ENCODE results near the gene SUMO3.

SUMO3 gene

DNA sequence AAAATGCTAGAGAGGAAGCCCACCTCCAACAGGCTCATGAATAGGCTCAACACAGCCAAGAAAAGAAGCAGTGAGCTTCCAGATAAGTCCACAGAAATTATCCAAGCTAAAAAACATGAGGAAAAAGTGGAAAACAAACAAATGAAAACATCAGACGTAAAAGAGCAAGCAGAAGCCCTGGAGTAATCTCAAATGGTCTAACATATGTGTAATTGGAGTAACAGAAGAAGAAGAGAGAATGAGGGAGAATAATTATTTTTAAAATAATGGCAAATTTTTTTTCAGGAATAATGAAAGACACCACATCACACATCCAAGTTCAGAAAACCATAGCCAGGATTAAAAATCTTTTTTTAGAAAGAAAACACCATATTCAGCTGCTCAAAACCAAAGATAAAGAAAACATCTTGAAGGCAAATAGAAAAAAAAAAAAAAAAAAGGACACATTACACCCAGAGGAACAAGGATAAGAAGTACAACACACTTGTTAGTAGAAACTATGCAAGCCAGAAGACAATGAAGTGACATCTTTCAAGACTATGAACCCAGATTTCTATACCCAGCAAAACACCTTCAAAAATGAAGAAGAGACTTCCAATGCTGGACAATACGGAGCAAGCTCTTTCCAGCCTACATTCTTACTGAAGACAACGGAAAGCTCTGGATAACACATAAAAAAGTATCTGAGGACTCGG is 10.6 kb upstream of the SUMO3 start:
- DNase-seq (ENCODE audit: low read depth), result no peak

DNA sequence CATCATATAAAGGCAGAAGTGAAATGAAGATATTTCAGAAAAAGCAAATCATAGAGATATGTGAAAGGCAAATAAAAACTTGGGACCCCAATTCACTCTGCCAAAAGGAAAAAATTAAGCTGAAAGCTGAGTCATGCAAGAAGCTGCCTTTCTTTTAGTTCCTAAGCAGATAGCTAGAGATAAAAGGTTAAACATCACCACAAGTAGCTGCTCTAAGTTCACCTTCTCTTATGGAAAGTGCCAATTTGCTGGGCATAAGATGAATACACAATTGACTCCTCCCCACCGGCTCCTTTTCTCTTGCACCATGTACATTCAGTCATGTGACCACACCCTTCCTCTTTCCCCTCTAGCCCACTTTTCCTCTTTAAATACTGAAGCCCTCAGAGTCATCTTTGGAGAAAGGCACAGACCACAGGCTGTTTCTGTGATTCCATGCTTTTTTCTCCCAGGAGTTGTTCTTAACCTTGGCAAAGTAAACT is 5.4 kb upstream of the SUMO3 start:
- no peak for DNase-seq (ENCODE audit: low read depth)

DNA sequence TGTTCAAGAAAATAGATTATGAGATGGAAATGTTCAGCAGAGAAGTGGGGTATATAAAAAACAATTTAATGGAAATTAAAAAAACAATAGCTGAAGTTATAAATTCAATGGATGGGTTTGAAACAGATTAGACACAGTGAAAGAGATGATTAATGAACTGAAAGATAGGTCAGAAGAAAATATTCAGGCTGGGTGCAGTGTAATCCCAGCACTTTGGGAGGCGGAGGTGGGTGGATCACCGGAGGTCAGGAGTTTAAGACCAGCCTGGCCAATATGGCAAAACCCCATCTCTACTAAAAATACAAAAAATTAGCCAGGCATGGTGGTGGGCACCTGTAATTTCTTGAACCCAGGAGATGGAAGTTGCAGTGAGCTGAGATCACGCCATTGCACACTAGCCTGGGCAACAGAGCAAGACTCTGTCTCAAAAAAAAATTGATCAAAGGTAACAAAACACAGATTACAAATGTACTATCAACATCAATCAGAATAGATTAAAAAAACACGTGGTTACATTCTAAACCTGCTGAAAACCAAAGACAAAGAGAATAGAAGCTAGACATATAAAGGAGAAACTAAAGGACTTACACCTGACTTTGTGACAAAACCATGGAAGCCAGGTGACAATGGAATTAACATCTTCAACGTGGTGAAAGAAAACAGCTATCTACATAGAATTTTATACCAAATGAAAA is 4.8 kb upstream of the SUMO3 start:
- no peak for DNase-seq (ENCODE audit: low read depth)

DNA sequence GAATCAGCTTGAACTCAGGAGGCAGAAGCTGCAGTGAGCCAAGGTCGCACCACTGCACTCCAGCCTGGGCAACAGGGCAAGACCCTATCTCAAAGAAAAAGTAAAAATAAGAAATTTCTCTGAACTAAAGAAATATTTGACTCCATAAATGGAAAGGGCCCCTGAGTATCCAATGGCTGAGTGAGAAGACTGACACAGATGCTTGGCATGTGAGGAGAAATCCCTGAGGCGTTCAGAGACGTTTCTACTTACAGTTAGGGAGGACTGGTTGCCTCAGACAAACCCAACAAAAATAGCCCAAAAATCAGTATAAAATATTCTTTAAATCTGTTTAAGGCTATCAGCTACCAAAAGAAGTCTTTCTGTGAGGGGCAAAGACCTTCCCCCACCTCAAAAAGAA is 3.0 kb upstream of the SUMO3 start:
- DNase-seq (ENCODE audit: low read depth), result peak; percentile 33

DNA sequence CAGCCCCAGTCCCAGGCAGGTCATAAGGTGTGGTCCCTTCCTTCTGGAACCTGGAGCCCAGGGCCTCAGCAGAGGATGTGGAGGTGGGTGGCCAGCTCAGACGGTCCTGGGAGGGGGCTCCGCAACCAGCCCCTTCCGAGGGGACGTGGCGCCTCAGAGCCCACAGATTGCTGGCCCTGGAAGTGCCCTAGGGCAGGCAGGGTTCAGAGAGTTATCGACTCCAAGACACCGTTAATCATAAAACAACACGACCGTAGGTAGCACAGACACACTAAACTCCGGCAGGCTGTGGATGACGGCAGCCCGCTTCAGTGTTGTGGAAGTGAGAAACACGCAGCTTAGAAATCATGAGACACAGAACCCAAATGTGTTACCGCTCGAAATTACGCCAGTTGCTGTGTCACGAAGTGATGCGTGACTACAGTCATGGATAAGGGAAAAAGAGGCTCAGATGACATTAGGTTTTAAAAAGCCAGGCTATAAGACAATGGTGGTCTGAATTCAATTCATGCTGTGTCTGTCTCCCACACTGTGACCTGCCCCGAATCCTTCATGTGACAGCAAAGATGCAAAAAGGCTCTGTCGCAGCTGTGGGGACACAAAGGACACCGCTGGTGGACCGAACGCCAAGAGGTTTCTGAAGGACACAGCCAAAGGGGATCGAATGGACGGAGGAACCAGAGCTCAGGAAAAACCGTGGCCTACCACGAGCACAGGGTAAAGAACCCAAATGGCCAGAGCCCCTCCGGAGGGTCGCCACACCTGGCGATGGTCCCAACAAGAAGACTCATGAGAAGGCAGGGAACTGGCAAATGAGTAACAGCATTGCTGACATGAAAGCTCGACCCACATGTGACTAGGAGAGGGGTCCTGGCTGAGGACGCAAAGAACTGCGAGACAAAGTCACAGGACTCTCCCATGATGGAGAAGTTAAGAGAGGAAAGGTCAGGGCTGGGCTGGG is 1.7 kb upstream of the SUMO3 start:
- DNase-seq (ENCODE audit: low read depth), result no peak

DNA sequence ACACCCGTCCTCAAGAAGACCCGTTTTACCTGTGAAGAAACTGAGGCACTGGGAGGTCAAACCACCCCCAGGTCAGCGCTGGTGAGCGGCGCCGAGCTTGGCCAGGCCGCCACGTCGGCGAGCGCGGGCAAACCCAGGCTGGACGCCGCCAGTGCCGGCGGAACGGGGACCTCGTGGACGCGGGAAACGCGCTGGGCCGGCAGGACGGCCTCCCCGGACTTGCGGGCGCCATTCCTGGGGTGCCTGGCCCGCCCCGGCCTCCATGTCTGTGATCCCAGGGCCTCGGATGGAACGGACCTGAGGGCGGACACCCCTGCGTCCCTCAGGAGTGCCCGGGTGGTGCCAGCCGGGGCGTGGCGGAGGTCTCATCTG is 764 bp upstream of the SUMO3 start:
- no peak for DNase-seq (ENCODE audit: low read depth)

DNA sequence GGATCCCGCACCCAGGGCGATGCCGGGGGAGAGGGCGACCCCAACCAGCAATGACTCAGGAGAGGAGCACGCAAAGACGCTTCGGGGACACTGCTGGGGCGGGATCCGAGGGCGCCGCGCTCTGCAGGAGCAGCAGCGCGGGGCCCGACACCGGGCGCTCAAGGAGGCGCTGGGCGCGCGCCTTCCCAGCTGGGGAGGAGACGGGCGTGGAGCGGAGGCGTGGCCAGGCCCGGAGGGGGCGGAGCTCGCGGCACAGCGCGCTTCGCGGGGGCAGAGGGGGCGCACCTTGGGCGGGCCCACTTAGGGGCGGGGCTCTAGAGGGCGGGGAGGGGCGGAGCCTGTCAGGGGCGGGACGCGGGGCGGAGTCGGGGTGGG is 369 bp downstream of the SUMO3 start:
- peak; percentile 84 for DNase-seq (ENCODE audit: low read depth)

DNA sequence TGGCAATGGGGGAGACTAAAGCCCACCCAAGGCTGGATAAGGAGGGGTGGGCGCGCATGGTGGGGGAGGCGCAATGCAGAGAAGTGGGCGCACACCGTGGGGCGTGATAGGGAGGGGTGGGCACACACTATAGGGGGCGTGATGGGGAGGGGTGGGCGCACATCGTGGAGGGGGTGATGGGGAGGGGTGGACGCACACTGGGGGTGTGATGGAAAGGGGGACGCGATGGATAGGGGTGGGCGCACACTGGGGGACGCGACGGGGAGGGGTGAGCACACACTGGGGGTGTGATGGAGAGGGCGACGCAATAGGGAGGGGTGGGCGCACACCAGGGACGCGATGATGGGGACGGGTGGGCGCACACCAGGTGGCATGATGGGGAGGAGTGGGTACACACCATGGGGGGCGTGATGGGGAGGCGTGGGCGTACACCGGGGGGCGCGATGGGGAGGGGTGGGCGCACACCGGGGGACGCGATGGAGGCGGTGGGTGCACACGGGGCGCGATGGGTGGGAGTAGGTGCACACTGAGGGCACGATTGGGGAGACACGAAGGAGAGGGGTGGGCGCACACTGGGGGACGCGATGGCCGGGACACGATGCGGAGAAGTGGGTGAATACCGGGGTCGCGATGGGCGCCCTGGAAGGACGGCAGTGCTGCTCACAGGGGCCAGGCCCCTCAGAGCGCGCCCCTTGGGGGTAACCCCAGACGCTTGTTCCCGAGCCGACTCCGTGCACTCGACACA is 929 bp downstream of the SUMO3 start:
- no peak for DNase-seq (ENCODE audit: low read depth)

DNA sequence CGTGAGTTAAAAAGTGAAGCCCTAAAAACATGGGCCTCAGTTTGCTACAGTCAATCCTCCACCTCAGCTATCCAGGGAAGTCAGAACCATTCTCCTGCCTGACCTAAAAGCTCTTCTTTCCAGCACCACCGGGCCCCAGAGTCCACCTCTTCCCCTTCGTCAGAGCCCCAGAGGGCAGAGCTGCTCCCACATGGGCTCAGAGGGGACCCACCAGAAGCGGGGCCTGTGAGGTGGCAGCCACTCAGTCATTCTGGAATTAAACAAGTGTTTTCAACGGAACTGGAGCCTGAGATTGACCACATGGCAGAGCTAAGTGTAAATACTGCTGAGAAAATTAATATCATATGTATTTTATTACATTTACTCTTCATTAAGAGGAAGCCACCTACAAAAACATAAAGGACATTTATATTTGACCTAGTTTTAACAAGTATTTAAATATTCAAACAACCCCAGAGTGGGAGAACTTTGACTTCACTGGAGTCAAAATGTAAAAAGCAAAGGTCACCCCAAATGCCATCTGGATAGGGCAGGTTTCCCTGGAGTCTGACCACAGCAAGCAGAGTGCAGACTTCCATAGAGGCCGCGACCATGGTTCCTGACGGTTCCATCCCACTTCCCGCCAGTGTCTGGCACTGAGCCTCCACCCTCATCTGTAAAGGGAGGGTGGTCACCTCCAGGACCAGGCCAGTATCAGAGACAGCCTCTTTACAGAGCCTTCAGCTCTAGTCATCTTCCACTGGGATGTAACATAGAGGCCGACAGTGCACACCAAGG is 1.8 kb downstream of the SUMO3 start:
- DNase-seq (ENCODE audit: low read depth), result no peak

DNA sequence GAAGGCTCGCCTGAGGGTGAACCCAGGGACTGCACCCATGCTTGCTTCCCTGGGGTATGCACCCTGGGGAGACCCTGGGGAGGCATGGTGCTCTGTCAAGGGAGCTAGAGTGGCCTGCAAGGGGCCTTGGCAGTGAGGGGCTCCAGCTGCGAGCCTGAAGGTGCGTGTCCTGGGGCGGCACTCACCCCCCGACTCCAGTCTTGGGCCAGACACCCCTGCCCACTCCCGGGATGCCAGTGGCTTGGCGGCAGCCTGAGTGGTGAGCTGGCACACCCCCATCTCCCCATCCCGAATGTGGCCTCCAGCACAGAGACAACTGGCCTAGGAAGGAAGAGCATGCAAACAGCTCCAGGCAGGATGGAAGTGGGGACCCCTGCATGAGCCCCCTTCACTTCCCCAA is 2.6 kb downstream of the SUMO3 start:
- DNase-seq (ENCODE audit: low read depth), result no peak

DNA sequence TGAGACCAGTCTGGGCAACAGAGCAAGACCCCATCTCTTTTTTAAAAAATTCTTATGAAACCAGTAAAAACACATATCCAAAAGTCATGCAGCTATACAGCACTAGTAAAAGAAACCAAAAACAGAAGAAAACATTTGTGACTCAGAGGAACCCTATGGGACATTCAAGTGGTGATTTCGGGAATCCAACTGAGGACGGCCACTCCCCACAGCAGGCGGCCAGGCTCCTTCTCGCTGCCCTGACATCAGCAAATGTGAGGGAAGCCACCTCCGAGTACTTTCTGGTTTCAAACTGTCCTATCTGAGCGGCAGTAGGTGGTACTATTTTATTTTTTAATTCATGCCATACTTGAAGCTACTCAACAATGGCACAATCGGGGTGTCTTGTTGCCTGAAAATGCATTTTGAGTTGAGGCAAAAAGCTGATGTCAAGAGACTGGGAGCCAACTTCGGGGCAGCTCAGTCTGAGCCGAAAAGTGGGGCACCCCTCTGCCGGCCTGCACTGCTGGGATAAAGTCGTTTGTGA is 3.3 kb downstream of the SUMO3 start:
- no peak for DNase-seq (ENCODE audit: low read depth)

DNA sequence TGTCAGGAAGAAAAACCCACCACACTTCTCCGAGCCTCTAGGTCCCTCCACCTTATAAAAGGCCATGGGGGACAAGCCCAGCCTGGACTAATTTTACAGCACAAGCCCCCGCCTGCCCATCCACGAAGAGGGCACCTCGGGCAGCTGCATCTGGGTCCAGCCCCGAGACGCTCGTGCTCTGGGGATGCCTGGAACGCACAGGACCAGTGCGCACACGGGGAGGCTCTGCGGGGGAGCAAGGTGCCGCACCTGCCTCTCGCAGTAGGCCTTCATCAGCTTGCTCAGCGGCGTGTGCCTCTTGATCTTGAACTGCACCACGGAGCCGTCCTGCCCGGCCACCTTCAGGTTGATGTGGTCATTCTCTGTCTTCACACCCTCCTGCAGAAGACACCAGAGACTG is 4.1 kb downstream of the SUMO3 start:
- no peak for DNase-seq (ENCODE audit: low read depth)

DNA sequence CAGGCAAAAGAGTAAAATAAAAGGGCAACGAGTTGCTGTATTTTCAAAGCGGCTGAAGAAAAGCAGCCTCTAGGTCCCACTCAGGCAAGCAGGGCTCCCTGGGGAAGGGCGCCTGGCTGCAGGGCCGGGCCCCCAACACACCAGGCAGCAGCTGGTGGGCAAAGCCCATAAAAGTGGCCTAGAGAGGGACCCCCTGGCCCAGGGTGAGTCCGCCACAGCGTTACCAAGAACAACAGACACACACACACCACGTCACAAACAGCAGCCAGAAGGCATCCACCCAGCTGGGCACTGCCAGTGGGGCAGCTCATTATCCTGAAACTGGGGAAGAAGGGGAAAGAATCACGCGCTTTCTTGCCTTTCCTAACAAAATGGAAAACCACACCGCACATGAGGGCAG is 4.7 kb downstream of the SUMO3 start:
- no peak for DNase-seq (ENCODE audit: low read depth)

DNA sequence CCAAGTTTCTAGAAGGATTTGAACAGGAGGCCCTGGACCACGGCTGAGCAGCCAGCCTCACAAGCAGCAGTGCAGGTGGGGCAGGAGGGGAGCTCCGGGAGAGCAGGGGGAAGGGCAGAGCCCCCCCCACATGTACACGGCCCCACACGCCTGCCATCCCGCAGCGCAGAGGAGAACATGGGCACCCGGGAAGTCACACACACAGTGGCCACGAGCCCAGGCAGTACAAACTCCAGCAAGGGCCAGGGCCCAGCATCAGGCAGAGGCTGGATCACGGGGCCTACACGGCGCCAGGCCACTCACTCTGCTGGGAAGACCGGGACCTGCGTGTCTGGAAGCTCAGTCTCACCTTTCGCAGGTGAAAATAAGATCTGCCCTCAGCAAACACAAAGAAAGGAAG is 5.2 kb downstream of the SUMO3 start:
- DNase-seq (ENCODE audit: low read depth), result no peak

DNA sequence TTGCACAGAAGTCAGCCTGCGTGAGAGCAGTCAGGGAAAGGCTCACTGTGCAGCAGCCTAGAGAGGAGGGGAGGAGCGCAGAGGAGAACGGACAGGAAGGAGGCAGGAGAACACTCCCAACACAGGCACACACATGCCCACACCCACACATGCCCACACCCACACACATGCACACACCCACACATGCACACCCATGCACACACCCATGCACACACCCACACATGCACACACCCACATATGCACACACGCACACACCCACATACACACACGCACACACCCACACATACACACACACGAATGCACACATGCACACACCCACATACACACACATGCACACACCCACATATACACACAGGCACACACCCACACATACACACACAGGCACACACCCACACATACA is 7.1 kb downstream of the SUMO3 start:
- DNase-seq (ENCODE audit: low read depth), result no peak

DNA sequence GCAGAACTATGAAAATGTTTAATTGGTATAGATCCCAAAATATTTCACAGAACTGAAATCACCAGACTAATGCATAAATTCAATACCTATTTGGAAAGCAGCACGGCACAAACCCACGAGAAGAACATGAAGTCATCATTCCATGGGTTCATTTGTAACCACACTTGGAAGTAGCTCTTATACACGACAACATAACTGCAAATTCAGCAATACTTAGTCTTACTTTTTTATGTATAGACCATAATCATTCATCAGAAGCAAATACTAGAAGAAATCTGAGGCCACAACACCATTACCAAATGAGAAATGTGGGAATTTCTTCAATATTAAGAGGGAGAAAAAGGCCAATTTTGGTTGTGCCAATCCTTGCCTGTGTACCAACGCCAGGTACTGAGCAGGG is 12.0 kb downstream of the SUMO3 start:
- no peak for DNase-seq (ENCODE audit: low read depth)

DNA sequence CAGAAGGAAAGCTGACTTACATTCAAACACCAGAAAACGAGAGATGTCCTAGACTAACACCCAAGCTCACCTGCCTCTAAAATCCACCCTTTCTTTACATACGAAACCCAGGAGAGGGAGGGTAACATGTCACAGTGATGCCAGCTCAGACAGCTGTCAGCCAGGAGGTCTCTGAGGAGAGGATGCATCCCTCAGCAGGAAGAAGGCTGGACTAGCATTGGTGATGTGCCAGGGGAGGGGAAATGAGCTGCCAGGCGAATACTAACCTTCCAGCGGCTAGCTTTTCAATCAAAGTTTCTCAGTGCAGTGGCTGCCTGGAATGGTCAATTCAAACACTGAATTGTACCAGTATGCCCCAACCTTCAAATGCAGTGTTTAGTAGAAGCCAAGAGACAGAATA is 12.6 kb downstream of the SUMO3 start:
- DNase-seq (ENCODE audit: low read depth), result no peak

DNA sequence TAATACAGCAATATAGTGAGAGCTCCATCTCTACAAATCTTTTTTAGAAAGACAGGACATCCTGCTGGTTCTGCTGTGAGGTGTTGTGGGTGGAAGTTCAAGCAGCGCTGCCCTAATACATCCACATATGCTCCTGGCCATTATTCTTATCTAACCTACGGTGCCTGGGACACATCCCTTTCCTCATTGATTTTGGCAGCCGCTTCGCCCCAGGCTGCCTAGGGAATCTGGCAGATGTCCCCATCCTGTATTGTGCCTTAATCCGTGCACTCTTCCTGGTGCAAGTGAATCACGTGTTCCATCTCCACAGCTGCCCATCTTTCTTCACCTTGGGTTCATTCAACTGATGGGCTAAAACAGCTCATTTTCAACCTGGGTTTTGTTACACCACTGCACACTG is 13.1 kb downstream of the SUMO3 start:
- DNase-seq (ENCODE audit: low read depth), result no peak

DNA sequence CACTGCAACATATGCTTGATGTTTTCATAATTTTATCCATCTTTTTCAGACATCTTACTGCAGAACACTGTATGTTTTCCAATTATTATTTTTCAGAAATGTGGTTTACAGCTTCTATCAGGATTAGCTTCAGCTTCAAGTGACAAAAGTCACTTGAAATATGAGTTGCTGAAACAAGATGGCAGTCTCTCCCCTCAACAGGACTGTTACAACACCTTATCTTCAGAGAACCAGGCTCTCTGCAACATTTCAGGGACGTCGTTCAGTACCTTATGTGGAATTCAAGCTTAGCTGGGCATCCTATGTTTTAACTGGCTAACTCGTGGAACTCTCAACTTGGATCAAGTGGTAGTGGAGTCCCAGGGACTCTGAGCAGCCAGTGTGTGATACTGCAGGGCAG is 14.2 kb downstream of the SUMO3 start:
- DNase-seq (ENCODE audit: low read depth), result no peak

DNA sequence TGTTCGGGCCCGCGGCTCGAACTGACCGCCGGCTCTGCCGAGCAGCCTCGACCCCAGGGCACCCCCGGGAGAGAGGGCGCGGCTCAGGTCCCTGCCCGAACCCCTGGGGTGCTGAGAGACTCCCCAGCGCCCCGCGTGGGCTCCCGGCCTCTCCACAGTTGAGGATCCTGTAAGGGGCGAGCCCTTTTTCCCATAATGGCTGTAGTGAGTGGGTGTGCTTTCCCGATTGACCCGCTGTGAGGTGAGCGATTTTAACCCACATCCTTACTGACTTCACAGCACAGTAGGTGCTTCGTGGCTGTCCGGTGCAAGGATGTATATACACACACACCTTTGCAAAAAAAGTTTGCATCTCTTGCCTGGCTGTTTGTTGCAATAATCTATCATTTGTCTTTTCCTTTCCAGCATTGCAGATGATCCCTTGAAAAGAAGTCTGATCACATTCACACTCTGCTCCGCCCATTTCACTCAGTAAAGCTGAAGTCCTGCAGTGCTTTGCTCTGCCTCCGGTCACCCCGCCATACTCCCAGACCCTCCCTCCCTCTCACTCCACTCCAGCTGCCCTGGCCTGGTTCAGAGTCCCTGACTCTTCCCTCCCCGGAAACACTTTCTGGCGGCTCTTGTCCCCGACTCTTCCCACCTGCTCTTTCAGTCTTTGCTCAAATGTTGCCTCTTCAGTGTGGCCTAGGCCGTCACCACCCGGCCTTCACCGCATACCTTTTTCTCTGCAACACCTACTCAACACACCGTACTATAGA is 15.3 kb downstream of the SUMO3 start:
- DNase-seq (ENCODE audit: low read depth), result no peak

All from fibroblast of the conjunctiva (primary cell).